Esophagus muscularis mucosa (tissue), 3 donors: ENCODE data around the gene SLC25A2.
"Not testable (repeated sequence)": the region's sequence is repeated elsewhere in the genome, so short reads cannot be mapped to it uniquely, and the experiment has no call there.

ENCODE experiments used
- CTCF ChIP-seq, 3 experiments: fragments of 200-600 bp in 2 of 3; fragments of 450-650 bp in 1 of 3; sonication (generic) in 2 of 3; IDR thresholded peaks; one replicate each; pipeline ENCODE4 v1.5.1; 2017 to 2019; ENCODE audit warnings: antibody characterized with exemption in 3 of 3, mild to moderate bottlenecking in 2 of 3, moderate library complexity in 1 of 3
- POLR2A ChIP-seq: fragments of 450-650 bp; IDR thresholded peaks from one replicate; pipeline ENCODE4 v1.6.1; 2017; ENCODE audit warnings: antibody characterized with exemption, moderate library complexity, mild to moderate bottlenecking, low read depth

- TF ChIP-seq POLR2A; CTCF (IDR thresholded peaks at IDR 0.05): not testable (repeated sequence)
Observed at GRCh38 chr5:141316963-141317362, 13.1 kb upstream of the SLC25A2 start.
